Occipital lobe (tissue), 2 donors: ENCODE data around the gene OR1N2. TPM values are rescaled to one million over a fixed set of nuclear protein-coding genes. Genes with fewer than 3 reads are reported as not detected.
"Not testable (repeated sequence)": the region's sequence is repeated elsewhere in the genome, so short reads cannot be mapped to it uniquely, and the experiment has no call there.

Experiments
- DNase-seq: peaks from one replicate; lab custom pipeline; 2025; lab: John Stamatoyannopoulos, UW
- total RNA-seq: library from RNA; depleted of rRNA; stranded (reverse); fragments of >200 nt; gene quantifications from one replicate; pipeline ENCODE4 v1.2.3, GENCODE V29; 2014

OR1N2 gene, protein sequence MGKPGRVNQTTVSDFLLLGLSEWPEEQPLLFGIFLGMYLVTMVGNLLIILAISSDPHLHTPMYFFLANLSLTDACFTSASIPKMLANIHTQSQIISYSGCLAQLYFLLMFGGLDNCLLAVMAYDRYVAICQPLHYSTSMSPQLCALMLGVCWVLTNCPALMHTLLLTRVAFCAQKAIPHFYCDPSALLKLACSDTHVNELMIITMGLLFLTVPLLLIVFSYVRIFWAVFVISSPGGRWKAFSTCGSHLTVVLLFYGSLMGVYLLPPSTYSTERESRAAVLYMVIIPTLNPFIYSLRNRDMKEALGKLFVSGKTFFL
- total RNA-seq, result not detected

DNA sequence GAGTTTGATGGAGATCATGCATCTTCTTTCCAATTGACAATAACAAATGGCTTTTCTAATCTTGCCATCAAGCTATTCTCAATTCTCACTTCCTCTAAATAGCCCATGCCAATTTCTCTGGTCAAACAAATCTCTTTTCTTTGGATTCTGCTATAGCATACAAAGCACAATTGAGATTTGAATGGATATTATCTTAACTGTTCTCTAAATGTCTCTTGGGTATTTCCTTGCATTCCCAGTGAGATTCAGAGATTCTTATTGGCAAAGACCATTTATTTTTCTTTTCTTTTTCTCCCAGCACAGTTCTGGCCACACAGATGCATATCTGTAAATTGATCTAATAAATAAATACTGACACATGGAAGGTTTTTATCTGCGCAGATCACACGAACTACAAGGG lies at the start of gene OR1N2:
TSS of gene OR1N2 (plus strand) at position 301 of the 400 bp plus-strand sequence. CDS start 100 bp downstream, outside the sequence.
- no peak for DNase-seq

DNA sequence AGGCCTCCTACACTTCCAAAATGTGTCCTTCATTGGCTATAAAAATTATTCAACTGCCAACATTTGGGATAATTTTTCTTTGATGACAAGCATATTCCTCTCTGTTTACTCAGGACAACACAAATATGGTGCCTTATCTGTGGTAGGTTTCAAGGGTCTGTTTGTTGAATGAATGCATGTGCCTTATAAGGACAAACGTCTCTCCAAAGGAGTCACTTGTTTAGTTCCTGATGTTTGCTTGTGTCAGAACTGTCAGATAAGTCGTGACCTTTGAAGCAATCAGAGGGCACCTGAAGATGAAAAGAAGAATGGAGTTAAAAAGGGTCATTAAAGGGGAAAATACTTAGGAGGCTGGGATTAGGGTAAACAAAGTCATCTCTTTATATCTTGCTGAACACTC lies 45.9 kb upstream of the OR1N2 start:
- no peak for DNase-seq

GRCh38 chr9:122510502-122510901 lies 42.4 kb upstream of the OR1N2 start, which contains the start of gene OR1J2:
TSS of gene OR1J2 (plus strand) at chr9:122510802. CDS start at chr9:122510802, 0 bp downstream.
- no peak for DNase-seq

DNA sequence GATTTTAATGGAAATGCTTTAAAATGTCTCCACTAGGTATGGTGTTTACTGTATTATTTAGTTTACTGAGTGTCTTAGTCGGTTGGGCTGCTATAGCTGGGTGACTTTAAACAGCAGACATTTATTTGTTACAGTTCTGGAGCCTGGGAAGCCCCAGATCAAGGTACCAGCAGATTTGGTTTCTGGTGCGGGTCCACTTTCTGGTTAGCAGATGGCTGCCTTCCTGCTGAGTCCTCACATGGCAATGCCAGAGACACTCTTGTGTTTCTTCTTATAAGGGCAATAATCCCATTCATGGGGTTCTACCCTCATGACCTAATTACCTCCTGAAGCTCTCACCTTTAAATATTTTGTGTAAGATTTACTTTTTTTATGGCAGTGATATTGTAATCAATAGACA lies 34.7 kb upstream of the OR1N2 start:
- DNase-seq, result no peak

GRCh38 chr9:122518841-122519240 lies 34.1 kb upstream of the OR1N2 start, which contains the start of gene OR1J4:
TSS of gene OR1J4 (plus strand) at chr9:122519141. CDS start at chr9:122519141, 0 bp downstream.
- no peak for DNase-seq

DNA sequence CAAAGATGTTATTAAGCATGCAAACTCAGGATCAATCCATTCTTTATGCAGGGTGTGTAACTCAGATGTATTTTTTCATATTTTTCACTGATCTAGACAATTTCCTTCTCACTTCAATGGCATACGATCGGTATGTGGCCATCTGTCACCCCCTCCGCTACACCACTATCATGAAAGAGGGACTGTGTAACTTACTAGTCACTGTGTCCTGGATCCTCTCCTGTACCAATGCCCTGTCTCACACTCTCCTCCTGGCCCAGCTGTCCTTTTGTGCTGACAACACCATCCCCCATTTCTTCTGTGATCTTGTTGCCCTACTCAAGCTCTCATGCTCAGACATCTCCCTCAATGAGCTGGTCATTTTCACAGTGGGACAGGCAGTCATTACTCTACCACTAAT lies 33.5 kb upstream of the OR1N2 start:
- DNase-seq, result no peak

DNA sequence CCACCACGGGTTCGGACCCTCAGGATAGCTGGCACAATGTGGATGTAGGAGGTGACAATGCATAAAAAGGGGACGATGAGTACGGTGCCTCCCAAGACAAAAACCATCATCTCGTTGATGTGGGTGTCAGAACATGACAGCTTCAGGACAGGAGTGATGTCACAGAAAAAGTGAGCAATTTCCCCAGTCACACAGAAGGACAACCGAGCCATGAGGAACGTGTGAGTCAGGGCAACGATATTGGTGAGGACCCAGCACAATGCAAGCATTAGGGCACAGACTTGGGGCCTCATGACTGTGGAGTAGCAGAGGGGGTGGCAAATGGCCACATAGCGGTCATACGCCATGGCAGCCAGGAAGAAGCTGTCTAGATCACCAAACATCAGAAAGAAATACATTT lies 26.3 kb upstream of the OR1N2 start:
- DNase-seq, result no peak

DNA sequence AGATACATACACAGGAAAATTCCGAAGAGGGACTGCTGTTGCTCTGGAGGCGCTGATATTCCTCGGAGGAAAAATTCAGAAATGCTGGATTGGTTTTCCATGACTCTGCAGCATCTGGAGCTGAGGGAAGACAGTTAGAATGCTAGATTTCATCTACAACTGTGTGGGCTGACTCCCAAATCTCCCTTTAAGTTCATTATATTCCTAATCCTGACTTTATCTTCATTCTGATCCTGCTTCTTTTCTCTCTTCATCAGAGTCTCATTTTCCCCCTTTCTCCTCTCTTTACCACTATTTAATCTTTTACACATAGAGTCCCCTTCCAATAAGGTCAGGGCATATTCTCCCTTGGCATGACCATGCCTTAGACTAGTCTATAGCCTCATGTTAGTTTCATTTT lies 25.7 kb upstream of the OR1N2 start, which contains the start of gene OR1N1:
TSS of gene OR1N1 (minus strand) at position 101 of the 400 bp plus-strand sequence. CDS start at position 101, 0 bp downstream.
- no peak for DNase-seq

DNA sequence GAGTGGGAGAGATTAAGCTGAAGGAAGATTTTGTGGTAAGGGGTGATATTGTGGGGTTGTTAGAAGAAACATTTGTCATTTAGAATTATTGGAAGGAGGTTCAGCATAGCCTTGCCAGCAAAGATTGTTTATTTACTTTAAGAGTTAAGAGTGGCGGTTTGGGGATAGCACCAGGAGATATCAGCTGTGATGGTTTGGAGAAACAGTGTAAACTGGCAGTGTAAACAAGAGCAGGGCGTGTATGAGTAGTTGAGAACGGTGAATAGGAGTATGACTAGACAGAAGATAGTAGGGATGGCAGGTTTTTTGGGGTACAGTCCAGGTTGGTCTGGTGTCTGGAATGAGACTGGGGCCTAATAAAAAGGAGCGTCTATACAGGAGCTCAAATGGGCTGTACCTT lies 21.8 kb upstream of the OR1N2 start:
- DNase-seq, result not testable (repeated sequence)

- DNase-seq, result no peak
Observed at GRCh38 chr9:122536134-122536533, 16.8 kb upstream of the OR1N2 start.

GRCh38 chr9:122537066-122537465 lies 15.8 kb upstream of the OR1N2 start:
- DNase-seq, result not testable (repeated sequence)

- no peak for DNase-seq
Observed at GRCh38 chr9:122538757-122539156, 14.2 kb upstream of the OR1N2 start.

DNA sequence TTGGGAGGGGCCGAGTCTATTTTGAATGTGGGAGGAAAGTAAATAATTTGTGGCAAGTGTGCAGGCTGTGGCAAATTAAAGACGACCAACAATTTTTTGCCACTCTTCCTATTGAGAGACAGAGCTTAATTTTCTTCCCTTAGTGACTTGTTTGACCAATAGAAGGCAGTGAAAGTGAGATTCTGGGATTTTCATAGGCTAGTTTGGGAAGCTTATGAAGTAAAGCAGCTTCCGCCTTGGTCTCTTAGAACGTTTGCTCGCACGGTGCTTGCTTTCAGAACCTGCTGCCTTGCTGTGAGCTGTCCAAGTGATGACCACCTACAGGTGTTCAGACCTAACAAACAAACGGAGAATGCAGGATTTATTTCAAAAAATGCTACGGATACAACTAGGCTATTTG lies 6.7 kb upstream of the OR1N2 start:
- DNase-seq, result no peak

DNA sequence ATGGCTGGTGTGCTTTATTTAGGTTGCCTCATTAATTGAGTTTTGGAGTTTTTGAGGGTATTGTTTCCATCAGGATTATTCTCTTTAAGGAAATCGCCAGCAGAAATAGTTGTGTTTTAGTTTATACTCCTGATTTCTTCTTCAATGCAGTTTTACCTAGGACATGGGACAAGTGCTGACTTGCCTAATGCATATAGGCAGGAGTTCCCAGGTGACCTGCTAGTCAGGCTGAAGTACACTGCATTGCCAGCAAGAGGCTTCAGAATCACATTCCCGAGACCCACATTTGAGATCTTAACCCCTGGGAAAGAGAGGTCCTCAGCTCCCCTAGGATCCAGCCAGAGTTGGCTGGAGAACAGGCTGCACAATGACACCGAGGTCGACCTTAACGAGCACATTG lies 1.5 kb upstream of the OR1N2 start:
- no peak for DNase-seq

- DNase-seq, result no peak
Observed at GRCh38 chr9:122561446-122561845, 8.5 kb downstream of the OR1N2 start.

- no peak for DNase-seq
Observed at GRCh38 chr9:122562134-122562760, 9.3 kb downstream of the OR1N2 start.

- DNase-seq, result no peak
Observed at GRCh38 chr9:122567901-122568300, 15.0 kb downstream of the OR1N2 start.

DNA sequence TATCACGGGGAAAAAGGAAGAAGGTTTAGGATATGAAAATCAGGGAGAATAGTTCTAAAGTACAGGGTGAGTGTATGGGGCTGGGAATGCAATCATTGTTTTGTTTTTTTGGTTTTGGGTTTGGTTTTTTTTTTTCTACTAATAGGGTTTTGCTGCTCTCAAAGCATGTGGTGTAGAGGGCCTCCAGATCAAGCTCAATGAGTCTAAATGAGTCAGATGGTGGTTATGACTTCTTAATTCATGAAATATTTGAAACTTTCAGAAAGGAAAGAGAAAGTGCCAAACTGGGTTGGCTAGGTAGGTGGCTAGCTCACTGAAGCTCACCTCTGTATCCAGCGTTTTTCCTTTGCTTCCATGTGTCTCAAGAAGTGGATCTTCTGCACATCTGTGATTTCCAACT lies 19.5 kb downstream of the OR1N2 start:
- DNase-seq, result no peak

DNA sequence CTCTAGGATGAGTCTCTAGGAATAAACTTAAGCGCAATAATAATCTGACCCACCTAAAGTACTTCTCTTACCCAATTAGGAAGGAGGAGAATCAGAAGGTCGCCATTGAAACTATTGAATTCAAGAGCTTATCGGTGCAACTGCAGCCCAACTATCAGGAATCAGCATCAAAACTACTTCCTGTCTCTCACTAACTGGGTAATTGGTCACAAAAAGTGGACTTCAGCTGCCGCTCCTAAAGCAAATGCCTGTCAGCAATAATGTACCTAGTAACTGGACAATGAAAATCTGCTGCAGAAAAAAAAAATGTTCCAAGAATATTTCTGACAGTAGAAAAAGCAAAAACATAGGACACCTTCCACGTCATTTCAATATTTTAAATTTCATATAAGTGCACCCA lies 27.0 kb downstream of the OR1N2 start:
- DNase-seq, result no peak

- DNase-seq, result no peak
Observed at GRCh38 chr9:122580360-122580759, 27.4 kb downstream of the OR1N2 start.

DNA sequence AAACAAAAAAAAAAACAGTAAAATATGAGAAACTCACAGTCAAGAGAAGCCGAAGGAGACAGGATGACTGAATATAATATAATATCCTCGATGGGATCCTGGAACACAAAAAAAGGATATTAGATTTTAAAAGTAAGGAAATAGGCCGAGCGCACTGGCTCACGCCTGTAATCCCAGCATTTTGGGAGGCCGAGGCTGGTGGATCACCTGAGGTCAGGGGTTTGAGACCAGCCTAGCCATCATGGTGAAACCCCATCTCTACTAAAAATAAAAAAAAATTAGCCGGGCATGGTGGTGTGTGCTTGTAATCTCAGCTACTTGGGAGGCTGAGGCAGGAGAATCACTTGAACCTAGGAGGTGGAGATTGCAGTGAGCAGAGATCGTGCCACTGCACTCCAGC lies 30.4 kb downstream of the OR1N2 start, which contains the start of gene OR1L8:
TSS of gene OR1L8 (minus strand) at position 101 of the 400 bp plus-strand sequence. CDS start 14,907 bp downstream, outside the sequence.
- DNase-seq, result not testable (repeated sequence)
